Stimulated activated CD4-positive, alpha-beta T cell treated with anti-CD3 and anti-CD28 coated beads, Interleukin-12 subunit alpha, Interleukin-12 subunit beta, amount 100 ng/mL, for 48 hours (primary cell): ENCODE measurements around the gene FXYD5.
A peak's percentile ranks its signal among the peaks of the same experiment; 100 is the strongest.

ENCODE experiments used
- DNase-seq, 3 donors: peaks; one replicate each; pipeline ENCODE4 v3.0.0-alpha.2; 2020; ENCODE audit warnings: low read depth in 2 of 3, low spot score in 1 of 3

FXYD5 gene

GRCh38 chr19:35212241-35212640, 57.7 kb downstream of the FXYD5 start:
- DNase-seq = no peak

DNA sequence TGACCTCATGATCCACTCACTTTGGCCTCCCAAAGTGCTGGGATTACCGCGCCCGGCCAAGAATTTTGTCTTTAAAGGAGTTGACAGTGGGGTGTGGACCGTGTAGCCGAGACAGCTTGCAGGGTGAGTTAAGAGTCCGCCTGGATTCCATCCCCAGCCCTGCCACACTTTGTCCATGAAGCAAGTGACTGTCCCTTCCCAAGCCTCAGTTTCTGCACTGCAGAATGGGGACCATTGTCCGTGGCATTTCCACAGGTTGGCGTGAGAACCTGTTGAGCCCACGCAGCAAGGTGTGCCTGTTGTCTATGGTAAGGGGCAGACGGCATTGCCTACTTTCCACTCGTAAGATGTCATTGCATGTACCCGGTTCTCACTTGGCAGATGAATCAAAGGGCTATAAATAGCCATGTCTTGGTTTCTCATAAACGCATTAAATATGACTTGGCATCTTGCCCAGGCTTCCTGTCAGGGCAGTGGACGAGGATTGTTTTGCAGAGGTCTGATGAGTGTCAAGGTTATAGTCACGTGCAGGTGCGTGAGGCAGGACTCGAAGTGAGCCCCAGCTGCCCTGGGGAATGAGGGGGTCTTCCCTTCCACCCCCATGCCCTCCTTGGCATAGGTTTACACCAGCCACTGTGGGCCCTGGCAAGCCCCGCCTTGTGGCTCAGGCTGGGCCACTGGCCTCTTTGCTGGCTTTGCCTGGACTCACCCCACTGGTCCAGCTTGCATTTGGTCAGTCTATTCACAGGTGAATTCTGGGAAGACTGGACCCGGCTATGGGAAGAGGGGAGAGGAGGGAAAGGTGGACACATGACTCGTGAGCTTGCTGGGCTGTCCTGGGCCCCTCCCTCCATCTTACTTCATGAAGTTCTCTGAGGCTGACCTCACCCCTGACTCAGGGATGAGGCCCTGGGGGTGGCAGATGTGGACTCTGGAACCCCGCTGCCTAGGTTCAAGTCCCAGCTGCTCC, 59.4 kb downstream of the FXYD5 start:
- DNase-seq = peak; percentile 56 to 83 (median 58)

DNA sequence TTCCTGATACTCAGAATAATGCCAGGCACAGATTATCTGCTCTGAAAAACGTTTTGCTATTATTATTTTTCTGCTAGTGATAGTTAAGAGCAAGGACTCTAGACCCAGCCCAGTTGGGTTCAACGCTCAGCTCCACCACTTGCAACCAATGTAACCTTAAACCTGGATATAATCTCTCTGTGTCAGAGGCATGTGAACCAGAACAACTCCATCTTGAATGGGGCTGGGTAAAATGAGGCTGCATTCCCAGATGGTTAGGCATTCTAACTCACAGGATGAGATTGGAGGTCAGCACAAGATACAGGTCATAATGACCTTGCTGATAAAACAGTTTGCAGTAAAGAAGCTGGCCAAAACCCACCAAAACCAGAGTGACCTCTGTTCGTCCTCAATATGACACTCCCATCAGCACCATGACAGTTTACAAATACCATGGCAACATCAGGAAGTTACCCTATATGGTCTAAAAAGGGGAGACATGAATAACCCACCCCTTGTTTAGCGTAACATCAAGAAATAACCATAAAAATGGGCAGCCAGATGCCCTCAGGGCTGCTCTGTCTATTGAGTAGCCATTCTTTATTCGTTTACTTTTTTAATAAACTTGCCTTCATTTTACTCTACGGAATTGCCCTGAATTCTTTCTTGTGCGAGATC, 60.4 kb downstream of the FXYD5 start:
- DNase-seq = no peak

GRCh38 chr19:35216016-35216832, 61.7 kb downstream of the FXYD5 start:
- no peak for DNase-seq

DNA sequence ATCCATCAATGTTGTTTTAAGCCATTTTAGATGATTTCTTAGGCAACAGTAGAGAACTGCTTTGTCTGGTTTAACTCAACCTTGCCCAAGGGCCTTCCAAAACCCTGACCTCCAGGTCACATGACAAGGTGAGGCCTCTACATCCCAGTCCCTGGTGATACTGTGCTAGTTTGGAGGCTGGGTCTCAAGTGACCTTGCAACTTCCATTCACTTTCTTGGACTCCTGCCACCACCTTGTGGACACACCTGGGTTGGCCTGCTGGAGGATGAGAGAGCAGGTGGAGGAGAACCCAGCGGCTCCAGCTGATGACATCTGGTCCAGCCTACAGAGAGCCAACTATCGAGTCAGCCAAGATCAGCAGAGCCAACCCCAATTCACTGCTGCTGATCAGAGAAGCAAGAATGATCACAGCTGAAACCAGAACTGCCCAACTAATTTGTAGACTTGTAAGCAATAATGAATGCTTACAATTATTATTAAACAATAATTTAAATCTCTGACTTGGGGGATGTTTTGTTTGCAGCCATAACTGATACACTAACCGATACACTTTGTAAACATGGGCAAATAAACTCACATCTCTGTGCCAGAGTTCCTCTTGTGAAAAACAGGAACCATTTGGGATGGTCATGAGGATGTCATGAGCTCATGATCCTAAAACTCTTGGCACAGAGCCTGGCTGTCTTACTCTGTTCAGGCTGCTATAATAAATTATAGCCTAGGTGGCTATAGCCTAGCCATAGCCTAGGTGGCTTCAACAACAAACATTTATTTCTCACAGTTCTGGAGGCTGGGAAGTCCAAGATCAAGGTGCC, 62.5 kb downstream of the FXYD5 start:
- DNase-seq = no peak

DNA sequence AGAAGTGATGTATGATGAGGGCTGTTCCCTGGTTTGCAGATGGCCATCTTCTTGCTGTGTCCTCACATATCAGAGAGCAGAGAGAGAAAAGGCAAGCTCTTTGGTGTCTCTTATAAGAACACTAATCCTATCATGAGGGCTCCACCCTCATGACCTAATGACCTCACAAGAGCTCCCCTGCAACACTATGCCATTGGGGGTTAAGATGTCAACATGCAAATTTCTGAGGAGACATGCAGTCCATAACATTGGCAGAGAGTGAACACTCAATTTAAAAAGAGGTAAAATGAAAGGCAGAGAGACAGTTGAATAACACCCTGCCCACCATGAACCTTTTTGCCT, 63.1 kb downstream of the FXYD5 start:
- DNase-seq = no peak

- no peak for DNase-seq
Measured at GRCh38 chr19:35219008-35219407, 64.5 kb downstream of the FXYD5 start.
